Measurements from ENCODE around the gene OGDHL.

The OGDHL gene

DNA sequence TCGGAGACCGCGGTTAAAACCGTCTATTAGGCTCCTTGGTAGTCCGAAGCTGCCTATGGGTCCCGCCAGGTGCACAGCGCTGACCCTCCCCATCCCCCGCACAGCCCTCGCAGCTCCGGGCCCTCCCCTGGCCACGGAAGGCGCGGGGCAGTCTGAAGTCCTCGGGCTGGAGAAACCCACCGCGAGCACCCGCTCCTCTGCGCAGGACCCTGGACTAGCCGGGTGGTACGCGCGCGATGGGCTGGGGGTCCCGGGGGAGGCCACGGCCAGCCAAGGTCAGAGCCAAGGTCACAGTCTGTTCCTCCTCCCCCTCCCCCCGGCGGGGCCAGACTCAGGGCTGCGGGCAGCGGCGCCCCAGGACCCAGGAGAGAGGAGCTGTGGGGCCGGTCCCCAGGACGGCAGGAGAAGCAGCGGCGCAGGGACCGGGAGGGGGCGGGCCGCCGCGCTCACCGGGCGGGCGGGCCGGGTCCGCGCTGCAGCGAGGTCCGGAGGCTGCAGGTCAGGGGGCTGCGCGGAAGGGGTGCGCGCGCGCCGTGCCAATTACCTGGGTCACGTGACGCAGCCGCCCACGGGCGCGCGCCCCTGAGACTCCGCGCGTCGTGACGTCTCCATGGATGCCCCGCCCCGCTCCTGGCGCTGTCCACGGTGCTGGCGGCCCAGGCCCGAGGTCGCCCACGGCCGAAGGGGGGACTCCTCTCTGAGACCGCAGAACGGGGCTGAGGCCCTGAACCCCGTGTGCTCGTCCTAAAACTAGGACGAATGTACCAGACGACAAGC, at the start of gene OGDHL:
Gene OGDHL, minus strand, starts transcription at position 535 of the 777 bp plus-strand sequence. CDS start 3,731 bp downstream, outside the sequence.
- peaks cover 0 to 10% (median 7%) of the 10 kb centered on the region in 11 experiments; a peak in 4 of 22 replicates for H3K9me3 ChIP-seq (replicated peaks in 1 of 11)
- peak within 1 kb of the TSS; percentile 83 to 97 (median 91) for H3K4me2 ChIP-seq
- peak within 1 kb of the TSS in 8 of 11 experiments; percentile 43 to 71 (median 57); a peak in 13 of 22 replicates for H3K27ac ChIP-seq
- H3K27me3 ChIP-seq, result no peaks in the 10 kb centered on the region
- H4K20me1 ChIP-seq, result peaks cover 0 to 35% (median 0%) of the 10 kb centered on the region in 11 experiments; a peak in 7 of 22 replicates
- peak within 1 kb of the TSS in 10 of 11 experiments; percentile 19 to 78 (median 67); a peak in 18 of 22 replicates for H3K9ac ChIP-seq
- no peaks in the 10 kb centered on the region for H3K36me3 ChIP-seq
- H3K4me1 ChIP-seq, result peaks cover 5 to 8% (median 6%) of the 10 kb centered on the region in 10 experiments; a peak in 16 of 20 replicates
- TF ChIP-seq Cebpa-rat (IDR thresholded peaks at IDR 0.05), result no peak
- H3K4me3 ChIP-seq, result peak within 1 kb of the TSS; percentile 53 to 74 (median 62)

- Histone ChIP-seq H3K4me1 (no peaks in the 10 kb centered on the region), H3K27me3 (no peaks in the 10 kb centered on the region), H3K4me3 (no peak overlapping the region), H4K20me1 (no peaks in the 10 kb centered on the region), H3K9me3 (replicated peaks in 1 of 11) (peaks cover 0 to 19% (median 15%) of the 10 kb centered on the region in 11 experiments; a peak in 21 of 22 replicates), H3K4me2 (no peak overlapping the region), H3K9ac (no peak overlapping the region), H3K27ac (no peak overlapping the region), H3K36me3 (no peaks in the 10 kb centered on the region)
- no peak for TF ChIP-seq Cebpa-rat (IDR thresholded peaks at IDR 0.05)
These were observed 41.9 kb upstream of the OGDHL start for GRCh38 chr10:49803988-49804387.

- Histone ChIP-seq H3K4me2 (no peak overlapping the region), H3K36me3 (no peaks in the 10 kb centered on the region), H3K9me3 (replicated peaks in 1 of 11) (no peaks in the 10 kb centered on the region), H3K27ac (no peak overlapping the region), H3K9ac (no peak overlapping the region), H3K4me3 (no peak overlapping the region), H3K27me3 (no peaks in the 10 kb centered on the region), H4K20me1 (no peaks in the 10 kb centered on the region), H3K4me1 (no peaks in the 10 kb centered on the region)
- TF ChIP-seq Cebpa-rat (IDR thresholded peaks at IDR 0.05), result no peak
These were observed 36.2 kb upstream of the OGDHL start for GRCh38 chr10:49798275-49798674.

- Histone ChIP-seq H4K20me1 (no peaks in the 10 kb centered on the region), H3K4me2 (no peak overlapping the region)
- no peak for TF ChIP-seq Cebpa-rat (IDR thresholded peaks at IDR 0.05)
These were observed 29.0 kb upstream of the OGDHL start for GRCh38 chr10:49791100-49791499.

DNA sequence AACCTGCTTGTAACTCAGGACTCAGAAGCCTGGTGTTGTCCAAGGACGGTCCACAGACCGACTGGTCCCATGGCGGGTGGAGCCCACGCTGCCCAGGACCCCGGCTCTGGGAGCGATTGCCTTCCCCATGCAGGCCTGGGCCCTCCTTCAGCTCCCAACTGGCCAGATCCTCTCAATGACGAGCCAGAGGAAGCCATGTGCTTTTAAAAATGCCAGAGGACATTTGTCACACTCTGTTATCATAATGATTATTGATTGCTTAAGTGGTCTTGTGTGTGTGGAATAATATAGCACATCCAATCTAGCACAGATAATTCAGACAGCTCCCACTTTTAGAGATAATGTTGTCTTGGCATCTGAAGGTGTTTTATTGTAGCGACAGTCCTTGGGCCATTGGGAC, 22.6 kb upstream of the OGDHL start:
- Histone ChIP-seq H3K27ac (no peak overlapping the region), H4K20me1 (no peaks in the 10 kb centered on the region; a peak in 1 of 22 replicates), H3K4me2 (no peak overlapping the region), H3K27me3 (no peaks in the 10 kb centered on the region), H3K36me3 (no peaks in the 10 kb centered on the region), H3K9me3 (replicated peaks in 1 of 11) (no peaks in the 10 kb centered on the region), H3K4me3 (no peak overlapping the region), H3K4me1 (no peaks in the 10 kb centered on the region), H3K9ac (no peak overlapping the region)
- TF ChIP-seq Cebpa-rat (IDR thresholded peaks at IDR 0.05), result no peak

More at GRCh38 chr10:49791100-49791499, 29.0 kb upstream of the OGDHL start:
- Histone ChIP-seq H3K27ac (no peak overlapping the region), H3K9me3 (replicated peaks in 1 of 11) (no peaks in the 10 kb centered on the region), H3K36me3 (no peaks in the 10 kb centered on the region), H3K4me3 (no peak overlapping the region), H3K27me3 (no peaks in the 10 kb centered on the region), H3K4me1 (no peaks in the 10 kb centered on the region), H3K9ac (no peak overlapping the region)

DNA sequence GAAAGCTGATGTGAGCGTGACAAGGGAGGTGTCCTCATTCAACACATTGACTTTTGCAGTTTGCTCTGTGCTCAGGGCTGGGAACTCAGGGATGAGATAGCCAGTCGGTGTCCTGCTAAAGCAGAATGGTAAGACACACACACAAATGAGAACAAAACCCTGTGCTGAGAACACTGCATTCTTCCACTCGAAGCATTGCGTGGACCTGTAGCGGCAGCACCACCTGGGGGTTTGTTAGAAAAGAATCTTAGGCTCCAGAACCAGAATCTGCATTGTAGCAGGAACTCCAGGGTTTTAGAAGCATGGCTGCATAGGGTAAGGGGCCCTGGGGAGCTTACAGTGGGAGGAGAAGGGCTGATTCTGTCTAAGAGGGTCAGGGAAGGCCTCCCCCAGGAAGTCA, 21.5 kb upstream of the OGDHL start:
- H3K27ac ChIP-seq, result no peak overlapping the region
- H3K36me3 ChIP-seq, result no peaks in the 10 kb centered on the region
- H3K27me3 ChIP-seq, result no peaks in the 10 kb centered on the region
- TF ChIP-seq Cebpa-rat (IDR thresholded peaks at IDR 0.05), result no peak
- H3K9ac ChIP-seq, result no peak overlapping the region
- no peak overlapping the region for H3K4me3 ChIP-seq
- H3K4me2 ChIP-seq, result no peak overlapping the region
- H3K9me3 ChIP-seq (replicated peaks in 1 of 11), result no peaks in the 10 kb centered on the region
- H4K20me1 ChIP-seq, result no peaks in the 10 kb centered on the region; a peak in 1 of 22 replicates
- no peaks in the 10 kb centered on the region for H3K4me1 ChIP-seq

DNA sequence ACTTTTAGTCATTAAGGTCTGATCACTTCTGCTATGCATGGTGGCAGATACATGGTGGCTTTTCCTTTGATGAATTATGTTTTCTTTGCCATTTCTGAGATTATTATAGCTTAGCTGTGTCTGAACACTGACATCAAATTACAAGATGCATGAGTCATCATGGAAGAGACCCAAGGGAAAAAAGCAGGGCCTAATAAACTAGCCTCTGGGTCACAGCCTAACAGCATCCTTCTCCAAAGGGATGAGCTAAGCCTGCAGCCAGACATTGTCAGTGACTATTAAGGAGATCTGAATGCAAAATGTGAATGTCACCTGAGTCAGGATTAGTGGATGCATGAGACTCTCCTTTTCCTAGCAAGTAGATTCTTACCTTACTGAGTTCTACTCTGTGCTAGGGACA, 19.1 kb upstream of the OGDHL start:
- Histone ChIP-seq H3K4me3 (no peak overlapping the region), H3K27ac (no peak overlapping the region), H3K9me3 (replicated peaks in 1 of 11) (peaks cover 0 to 6% (median 0%) of the 10 kb centered on the region in 11 experiments; a peak in 1 of 22 replicates), H3K36me3 (no peaks in the 10 kb centered on the region), H3K9ac (no peak overlapping the region), H3K4me2 (no peak overlapping the region), H4K20me1 (no peaks in the 10 kb centered on the region; a peak in 1 of 22 replicates), H3K4me1 (no peaks in the 10 kb centered on the region), H3K27me3 (no peaks in the 10 kb centered on the region)
- no peak for TF ChIP-seq Cebpa-rat (IDR thresholded peaks at IDR 0.05)

- H3K4me2 ChIP-seq, result no peak overlapping the region
- H3K4me3 ChIP-seq, result no peak overlapping the region
- H4K20me1 ChIP-seq, result no peaks in the 10 kb centered on the region
- no peak overlapping the region for H3K9ac ChIP-seq
- TF ChIP-seq Cebpa-rat (IDR thresholded peaks at IDR 0.05), result no peak
- peaks cover 0 to 6% (median 0%) of the 10 kb centered on the region in 11 experiments; a peak in 1 of 22 replicates for H3K9me3 ChIP-seq (replicated peaks in 1 of 11)
- no peak overlapping the region for H3K27ac ChIP-seq
- H3K27me3 ChIP-seq, result no peaks in the 10 kb centered on the region
- H3K36me3 ChIP-seq, result no peaks in the 10 kb centered on the region
- H3K4me1 ChIP-seq, result no peaks in the 10 kb centered on the region
These were observed 16.1 kb upstream of the OGDHL start for GRCh38 chr10:49778197-49778596.

- no peak overlapping the region for H3K4me2 ChIP-seq
- no peaks in the 10 kb centered on the region for H3K27me3 ChIP-seq
- H3K9ac ChIP-seq, result no peak overlapping the region
- H3K27ac ChIP-seq, result no peak overlapping the region
- peaks cover 0 to 4% (median 0%) of the 10 kb centered on the region in 10 experiments; a peak in 1 of 20 replicates for H3K4me1 ChIP-seq
- H3K4me3 ChIP-seq, result no peak overlapping the region
- H4K20me1 ChIP-seq, result no peaks in the 10 kb centered on the region
- H3K9me3 ChIP-seq (replicated peaks in 1 of 11), result peaks cover 0 to 6% (median 0%) of the 10 kb centered on the region in 11 experiments; a peak in 1 of 22 replicates
- TF ChIP-seq Cebpa-rat (IDR thresholded peaks at IDR 0.05), result no peak
- no peaks in the 10 kb centered on the region for H3K36me3 ChIP-seq
These were observed 14.7 kb upstream of the OGDHL start for GRCh38 chr10:49776851-49777250.
